SKM-1 treated with dmso at 0.1 percent for 144 hours (cell line): ENCODE data around the gene SPATA16.
A peak's percentile ranks its signal among the peaks of the same experiment; 100 is the strongest.

Experiments used
- DNase-seq: peaks from one replicate; lab custom pipeline; 2025; ENCODE audit not compliant: unreplicated experiment; lab: John Stamatoyannopoulos, UW

Gene SPATA16

DNA sequence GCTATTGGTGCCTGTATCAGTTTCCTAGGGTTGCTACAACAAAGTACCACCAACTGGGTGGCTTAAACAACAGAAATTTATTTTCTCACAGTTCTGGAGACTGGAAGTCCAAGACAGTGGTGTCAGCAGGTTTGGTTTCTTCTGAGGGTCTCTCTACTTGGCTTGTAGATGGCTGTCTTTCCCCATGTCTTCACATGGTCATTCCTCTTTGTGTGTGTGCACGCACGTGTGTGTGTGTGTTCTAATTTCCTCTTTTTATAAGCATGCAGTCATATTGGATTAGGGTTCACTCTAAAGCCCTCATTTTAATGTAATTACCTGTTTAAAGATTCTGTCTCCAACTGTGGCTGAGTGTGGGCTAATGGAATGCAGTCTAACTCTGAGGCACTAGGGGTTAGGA is 182.5 kb downstream of the SPATA16 start:
- DNase-seq = no peak

DNA sequence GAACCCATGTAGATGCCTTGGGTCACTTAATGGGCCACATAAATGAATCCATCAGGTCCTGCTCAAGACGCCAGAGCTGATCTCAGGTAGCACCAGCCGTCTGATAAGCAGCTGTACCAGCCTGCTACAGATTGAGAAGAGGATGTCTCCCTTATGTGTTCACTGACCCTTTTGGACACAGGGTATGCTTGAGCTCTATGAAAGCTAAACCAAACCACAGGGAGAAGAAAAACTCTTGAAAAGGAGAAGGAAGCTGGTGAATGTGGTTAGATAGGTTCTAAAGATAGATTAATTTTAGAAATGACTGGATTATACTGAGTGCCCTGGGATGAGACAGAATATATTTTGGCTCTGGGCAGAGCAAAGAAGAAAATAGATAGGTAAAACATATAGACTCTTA is 187.5 kb downstream of the SPATA16 start:
- peak; percentile 20 for DNase-seq

DNA sequence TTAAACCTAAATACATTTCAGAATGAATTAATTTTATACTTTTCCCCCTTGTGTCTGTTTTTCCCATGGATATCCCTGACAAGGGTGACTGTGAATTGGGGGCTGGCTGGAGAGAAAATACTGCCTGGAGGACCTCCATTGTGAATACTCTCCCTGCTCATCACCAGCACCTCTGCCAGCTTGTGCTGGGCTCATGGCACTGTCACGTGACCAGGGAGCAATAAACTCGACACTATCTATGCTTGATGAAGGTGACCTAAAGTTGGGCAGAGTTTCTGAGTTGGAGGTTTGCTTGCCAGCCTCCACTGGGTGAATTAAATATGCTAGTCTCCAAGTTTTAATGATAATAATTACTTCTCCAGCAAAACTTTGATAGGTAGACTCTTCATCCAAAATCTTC is 189.5 kb downstream of the SPATA16 start:
- no peak for DNase-seq

DNA sequence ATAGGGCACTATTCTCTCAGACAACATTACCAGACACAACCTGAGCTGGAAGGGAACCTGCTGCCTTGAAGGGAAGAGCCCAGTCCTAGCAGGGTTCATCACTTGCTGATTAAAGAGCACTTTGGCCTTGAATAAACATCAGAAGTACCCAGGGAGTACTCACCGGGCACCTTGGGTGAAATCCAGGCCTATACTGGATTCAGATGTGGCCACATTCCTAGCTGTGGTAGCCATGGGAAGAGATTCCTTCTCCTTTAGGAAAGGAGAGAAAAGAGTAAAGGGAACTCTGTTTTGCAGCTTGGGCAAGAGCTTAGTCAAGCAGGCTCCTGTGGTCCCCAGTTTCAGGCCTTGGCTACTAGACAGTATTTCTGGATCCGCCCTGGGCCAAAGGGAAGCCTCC is 195.0 kb downstream of the SPATA16 start:
- DNase-seq = no peak

DNA sequence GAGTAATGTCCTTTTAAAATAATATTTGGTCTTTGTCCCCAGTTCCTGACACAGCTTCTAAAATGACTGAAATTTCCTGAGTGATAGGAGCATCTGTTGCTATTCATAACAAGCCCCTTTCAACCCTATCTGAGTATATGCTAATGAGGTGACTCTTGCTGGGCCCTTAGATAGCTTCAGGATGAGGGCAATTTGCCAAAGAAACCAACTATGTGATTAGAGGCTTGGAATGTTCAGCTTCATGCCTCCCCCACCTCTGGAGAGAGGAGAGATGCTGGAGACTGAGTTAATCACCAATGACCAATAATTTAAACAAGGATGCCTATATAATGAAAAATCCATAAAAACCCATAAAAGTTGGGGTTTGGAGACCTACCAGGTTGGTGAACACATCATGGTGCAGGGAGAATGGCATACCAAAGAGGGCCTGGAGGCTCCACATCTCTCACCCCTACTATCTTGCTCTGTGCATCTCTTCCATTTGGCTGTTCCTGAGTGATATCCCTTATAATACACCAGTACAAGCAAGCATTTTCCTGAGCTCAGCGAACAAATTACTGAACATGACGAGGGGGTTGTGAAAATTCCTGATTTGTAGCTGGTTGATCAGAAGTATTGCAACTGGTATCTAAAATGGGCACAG is 201.3 kb downstream of the SPATA16 start:
- DNase-seq = no peak

DNA sequence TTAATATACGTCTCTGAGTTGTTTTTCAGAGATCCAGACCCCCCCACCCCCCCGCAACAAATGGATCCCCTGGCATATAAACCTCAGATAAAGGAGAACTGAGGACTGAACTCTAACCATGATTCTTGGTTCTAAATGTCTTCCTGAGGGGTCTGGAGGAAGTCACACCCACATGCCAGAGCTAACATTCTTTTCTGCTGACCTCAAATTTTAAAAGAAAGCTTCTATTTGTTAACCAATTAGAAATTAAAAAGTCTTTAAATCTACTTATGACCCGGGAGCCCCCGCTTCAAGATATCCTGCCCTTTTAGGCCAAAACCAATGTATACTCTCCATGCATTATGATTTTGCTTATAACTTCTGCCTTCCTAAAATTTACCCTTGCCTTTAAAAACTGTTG is 202.2 kb downstream of the SPATA16 start:
- DNase-seq = no peak

DNA sequence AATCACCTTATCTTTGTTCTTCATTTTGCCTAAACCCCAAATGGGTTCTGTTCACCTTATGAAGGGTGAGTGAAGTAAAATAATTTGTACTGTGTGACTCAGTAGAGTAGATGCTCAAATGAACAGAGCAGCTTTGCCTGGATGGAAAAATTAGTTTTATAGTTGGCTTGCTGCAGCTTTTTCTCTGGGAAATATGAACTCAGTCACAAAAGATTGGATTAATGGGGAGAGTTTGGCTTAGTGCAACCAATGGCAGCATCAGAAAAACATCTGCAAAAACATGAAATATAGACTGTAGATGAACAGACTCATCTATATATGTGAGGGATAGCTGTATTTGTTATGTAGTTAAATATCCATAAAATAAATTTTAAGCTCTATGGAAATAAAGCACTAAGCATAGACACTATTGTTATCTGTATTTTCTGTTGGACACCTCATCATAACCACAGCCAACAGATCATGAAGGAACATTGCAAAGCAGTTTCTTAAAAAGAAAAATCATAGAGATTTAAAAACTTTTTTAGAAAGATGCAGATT is 209.2 kb downstream of the SPATA16 start:
- no peak for DNase-seq

DNA sequence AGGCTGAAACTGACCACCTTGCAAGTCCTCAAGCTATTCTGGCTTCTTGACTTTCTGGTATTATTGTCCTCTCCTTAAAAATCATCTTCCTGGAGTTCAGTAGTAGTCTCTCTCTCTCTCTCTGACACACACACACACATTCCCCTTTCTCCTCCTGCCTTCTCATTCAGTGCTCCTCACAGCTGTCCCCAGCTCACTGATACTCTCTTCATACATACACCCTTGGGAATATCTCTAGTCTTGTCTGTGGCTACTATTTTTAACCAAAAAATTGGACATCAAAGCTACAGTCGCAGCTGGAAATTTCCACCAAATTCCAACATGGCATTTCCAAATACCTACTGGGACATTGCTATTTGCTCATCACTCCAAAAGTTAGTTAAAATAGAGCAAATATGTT is 211.6 kb downstream of the SPATA16 start:
- DNase-seq = no peak

DNA sequence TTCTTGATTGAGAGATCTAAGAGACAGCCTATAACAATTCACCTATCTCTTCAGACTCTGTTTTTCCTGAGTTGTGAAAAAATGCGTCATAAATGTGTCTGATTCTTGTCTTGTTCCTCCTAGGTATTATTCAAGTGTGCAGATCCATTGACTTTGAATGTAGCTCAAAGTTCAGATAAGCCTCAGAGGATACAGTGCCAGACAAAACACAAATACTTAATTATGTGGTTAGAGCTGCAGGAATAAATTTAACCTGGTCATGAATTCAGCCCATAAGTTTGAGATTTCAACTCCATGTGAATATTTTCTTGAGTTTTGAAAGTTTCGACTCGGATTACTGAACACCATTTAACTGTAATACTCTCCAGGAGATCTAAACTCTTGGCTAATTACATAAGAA is 216.5 kb downstream of the SPATA16 start:
- DNase-seq = no peak

DNA sequence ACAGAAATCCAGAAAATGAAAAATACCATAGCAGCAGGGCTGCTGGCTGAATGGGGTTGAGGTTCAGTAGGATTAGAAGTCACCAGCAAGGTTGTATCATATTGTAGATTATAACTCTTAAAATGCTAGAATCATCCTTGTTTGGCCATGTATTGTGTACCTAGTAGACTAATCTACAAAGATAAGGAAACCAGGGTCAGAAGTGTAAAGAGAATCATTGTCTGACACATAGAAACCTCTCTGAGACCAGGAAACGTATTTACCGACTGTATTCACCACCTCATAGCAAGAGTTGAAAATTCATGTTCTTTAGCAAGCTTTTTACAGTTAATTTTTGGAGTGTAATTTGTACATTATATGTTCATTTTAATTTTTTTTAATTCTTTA is 221.7 kb downstream of the SPATA16 start:
- no peak for DNase-seq

DNA sequence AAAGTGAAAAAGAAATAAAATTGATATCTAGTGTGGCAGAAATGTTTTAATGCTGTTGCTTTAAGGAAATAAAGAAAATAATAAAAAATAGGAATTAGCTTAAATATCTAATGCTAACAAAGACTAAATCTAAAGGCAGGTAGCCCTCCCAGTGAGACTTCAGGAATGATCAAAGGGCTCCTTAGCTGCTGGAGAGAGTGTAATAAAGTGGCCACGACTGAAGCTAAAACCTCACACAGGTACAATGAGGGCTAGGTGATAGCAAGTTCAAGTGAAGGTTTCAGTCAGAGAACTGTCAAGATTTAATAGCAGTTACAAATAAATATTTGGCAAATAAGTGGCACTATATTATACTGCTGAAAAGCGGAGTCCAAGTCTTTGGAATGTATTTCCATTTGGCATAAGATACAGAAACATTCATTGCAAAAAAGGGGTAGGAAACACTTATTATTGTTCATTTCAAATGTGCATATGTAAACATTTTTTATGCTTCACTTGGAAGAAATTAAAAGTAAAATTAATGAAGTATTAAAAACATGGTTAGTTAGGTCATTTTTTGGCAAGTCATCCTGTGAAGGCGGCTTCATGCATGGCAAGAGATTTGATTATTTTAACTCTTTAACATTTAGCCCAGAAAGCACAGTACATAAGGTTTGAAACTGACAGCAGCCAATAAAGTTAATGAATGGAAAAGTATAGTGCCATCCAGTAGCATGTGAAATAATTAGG is 222.3 kb downstream of the SPATA16 start:
- DNase-seq = no peak

DNA sequence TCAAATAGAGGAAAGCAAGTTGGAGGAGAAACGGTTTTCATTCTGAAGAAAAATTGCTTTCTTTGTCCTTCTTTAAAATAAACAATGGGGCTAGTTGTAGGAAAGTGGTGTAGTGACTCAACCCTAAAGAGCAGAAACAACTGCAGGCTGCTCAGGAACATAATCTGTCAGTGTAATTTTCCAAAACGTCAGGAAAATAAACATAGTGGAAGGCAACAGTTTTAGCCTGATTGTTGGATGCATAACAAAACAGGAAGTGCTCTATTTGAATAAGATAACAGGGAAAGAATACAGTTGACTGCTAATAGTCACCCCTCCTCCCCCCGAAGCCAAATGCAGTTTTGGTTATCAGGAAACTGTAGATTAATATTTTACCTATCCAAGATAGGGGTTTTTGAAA is 222.9 kb downstream of the SPATA16 start:
- DNase-seq = no peak

DNA sequence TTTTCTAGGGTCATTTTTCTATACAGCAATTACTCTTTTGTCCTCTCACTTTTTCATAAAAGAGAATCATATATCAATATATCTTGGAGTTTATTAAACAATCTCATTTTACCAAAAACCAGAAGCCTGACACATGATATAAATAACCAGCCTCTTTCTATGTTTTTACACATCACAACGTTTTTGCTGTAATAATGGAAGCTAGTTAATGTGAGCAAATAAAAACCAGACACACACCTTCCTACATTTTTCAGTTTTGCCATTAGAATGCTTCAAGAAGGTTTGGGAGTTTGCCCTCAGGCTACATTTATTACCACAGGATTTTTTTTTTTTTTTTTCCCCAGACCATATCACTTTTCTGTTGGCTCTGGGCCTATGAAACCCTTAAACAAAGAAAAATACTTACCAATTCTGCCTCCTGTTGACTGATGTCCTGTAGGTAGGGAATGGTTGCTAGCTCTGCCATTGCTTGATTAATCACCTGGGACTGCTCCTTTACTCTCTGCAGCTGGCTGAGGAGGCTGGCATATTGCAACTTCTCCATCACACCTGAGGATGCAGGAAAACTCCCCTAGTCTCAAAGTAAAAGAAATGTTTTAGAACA is 225.0 kb downstream of the SPATA16 start:
- no peak for DNase-seq

DNA sequence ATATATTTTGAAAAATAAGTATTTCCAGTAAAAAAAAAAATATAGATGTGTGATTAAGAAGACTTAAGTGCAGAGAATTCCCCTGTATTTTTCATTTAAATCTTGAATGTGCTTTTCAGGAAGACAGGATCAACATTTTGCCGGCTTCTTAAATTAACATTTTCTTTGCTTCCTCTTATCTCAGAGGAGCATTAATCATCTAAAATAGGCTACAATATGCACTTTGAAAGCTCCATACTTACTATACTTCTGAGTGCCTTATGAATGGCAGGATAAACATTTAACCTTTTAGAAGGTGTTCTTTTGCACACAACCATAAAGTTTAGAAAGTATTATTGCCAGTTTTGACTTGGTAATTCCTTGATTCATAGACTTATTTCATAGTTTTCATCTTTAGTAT is 226.2 kb downstream of the SPATA16 start:
- no peak for DNase-seq

DNA sequence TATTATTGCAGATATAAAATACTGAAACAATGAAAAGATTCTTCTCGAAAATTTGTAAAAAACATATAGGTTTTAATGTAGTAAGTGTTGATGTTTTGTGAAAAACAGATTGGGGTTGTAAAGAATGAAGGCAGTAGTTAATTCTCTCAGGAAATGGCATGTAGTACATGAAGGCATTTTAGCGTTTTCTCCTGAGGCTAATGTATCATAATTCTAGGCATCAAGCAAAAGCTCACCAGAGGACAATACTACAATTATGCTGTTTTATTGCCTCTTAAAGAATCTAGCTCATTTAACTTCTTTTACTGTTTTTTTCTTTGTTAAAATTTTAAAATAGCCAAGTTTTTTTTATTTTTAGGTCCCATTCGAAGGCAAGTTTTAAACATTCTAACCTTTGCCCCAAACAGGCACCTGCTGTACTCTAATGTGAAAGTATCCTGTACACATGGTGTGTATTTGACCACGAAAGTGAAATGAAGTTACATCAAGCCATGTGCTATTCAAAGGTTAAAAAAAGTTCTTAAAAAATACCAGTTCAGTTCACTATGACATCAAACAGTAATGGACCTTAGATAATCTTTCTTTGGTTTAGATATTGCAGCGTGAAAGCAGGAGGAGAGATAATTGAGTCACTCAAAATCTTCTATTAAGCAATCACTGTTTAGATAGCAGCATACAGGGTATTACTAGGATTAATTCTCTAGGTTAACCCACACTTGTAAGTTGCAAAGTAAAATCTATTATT is 227.0 kb downstream of the SPATA16 start:
- DNase-seq = no peak

DNA sequence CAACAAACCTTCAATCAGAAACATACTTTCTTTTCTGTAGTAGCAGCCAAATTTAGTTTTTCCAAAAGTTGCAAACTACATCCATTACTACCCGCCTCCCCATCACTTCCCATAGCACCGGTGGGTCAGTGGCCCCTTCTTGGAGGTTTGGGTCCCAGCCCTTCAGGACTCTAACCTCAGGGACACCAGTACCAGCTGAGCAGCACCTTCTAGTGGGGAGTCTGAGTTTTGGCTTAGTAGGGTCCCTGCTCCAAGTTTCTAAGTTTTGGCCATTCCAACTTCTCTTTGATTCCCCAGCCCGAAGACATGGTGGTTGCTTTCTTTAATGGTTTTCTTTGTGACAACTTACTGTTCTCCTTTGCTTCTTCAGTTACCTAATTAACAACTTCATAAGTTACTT is 229.9 kb downstream of the SPATA16 start:
- no peak for DNase-seq

DNA sequence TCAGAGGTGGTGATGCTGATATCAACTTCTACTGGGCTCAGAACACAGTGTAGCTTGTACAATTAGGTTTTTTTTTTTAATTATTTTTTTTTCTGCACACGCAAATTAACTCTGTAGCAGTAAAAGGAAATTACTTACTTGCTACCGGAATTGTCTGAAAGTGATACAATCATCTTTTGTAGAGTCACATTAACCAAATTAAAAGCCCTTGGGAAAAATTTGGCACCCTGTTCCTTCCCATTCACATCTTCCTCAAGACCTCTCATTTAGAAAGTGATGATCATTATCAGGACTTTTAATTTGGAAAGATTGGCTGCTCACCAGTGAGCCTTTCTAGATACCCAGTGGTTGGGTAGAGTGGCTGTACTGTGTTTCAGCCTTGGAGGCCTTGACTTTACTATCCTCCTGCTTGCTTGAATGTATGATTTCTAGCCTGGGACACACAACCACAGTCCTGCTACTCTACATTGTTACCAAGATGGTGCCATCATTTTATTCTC is 232.2 kb downstream of the SPATA16 start:
- no peak for DNase-seq

DNA sequence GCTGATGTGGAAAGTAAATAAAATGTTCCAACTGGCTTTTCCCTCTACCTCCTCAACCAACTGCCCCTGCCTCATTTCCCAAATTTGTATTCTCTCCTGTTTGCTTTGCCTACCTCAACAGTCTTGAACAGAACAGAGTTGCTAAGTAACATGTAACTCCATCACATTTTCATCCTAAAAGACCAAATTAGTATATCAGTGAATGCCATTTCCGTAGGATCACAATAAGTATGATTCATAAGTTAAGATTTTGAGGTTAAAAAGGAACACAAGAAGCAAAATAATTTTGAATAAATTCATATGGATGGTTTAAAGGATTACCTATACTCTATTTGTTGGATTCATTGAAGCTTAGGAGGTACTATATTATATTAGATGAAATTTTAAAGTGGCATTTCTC is 235.6 kb downstream of the SPATA16 start:
- no peak for DNase-seq

DNA sequence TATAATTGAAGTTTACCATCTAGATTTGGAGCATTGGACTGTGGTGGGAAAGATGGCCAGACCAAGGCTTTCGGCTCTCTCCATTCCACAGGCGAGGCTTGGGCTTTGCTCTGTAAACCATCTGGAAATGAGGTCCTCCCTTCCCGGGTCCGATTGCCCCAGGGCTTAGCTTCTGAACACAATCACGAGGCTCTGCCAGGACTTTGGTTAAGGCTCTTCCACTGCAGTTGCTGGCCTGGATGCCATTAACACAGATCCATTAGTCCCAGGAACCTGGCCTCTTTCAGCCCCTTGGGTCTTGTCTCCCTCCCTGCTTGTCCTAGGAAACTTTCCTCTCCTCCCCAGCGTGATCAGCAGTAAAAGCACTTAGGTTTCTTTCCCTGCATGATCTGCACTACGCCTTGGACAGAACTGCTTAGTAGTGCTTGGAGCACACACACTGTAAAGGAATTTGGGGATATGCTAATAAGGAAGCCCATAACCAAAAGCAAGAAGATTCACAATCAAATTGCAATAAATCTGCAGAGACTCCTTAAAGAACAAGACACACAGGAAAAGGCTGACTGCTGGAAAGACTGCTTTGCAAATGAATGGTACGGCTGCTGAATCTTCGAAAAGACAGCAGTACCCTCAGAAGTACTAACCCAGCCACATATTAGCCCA is 236.2 kb downstream of the SPATA16 start:
- no peak for DNase-seq

DNA sequence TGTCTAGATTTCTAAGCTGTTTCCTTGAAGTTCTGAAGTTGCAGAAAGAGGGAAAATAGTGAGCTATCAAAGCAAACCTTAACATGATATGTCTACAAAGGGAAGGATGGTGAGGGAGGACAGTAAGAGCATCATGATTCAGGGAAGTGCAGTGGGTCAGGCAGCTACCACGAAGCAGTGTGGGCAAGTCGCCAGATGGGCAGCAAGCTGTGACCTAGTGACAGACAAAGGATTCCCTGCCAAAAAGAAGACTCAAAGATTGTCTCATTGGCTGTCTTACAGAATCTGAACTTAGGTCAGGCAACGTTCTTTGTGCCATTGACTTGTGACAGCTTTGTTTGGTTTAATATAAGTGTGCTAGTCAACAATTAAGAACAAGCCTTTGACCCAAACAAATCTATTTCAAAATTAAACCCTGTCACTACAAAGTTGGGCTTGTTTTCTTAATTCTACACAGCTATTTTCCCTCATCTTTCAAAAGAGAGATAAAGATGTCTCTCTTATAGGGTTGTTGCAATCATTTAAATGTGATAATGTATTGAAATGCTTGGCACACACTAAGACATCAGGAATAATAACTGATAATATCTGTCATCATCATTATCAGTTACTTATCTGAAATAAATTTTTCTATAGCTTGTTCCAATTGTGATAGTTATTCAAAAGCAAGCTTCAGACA is 237.3 kb downstream of the SPATA16 start:
- no peak for DNase-seq
